Measurements from ENCODE around the gene HLF.

GRCh38 chr17:55237268-55237667, 27.5 kb upstream of the HLF start:
- TF ChIP-seq POLR2A (IDR thresholded peaks at IDR 0.05; ENCODE audit: borderline replicate concordance, extremely low read depth, insufficient read depth, insufficient read length) = no peak
- TF ChIP-seq CTCF (IDR thresholded peaks at IDR 0.05 in 2 of 3, conservative IDR thresholded peaks at IDR 0.05 in 1 of 3; ENCODE audit: borderline replicate concordance in 1 of 3, insufficient read depth in 1 of 3, low read depth in 2 of 3, low read length in 2 of 3) = no peak
- TF ChIP-seq REST (IDR thresholded peaks at IDR 0.05; ENCODE audit: low read depth) = no peak
- TF ChIP-seq SRF (IDR thresholded peaks at IDR 0.05; ENCODE audit: low read depth) = no peak
- no peak for TF ChIP-seq RAD21 (IDR thresholded peaks at IDR 0.05; ENCODE audit: low read depth)

All from HCT116 (cell line).